DMS53 treated with DMSO at 0.1 percent for 48 hours (cell line): Measurements from ENCODE around the gene NAGS.
A peak's percentile ranks its signal among the peaks of the same experiment; 100 is the strongest.
"Not testable (repeated sequence)": the region's sequence is repeated elsewhere in the genome, so short reads cannot be mapped to it uniquely, and the experiment has no call there.

ENCODE experiments used
- DNase-seq: peaks from one replicate; lab custom pipeline; 2025; ENCODE audit not compliant: unreplicated experiment; lab: John Stamatoyannopoulos, UW

The NAGS gene

DNA sequence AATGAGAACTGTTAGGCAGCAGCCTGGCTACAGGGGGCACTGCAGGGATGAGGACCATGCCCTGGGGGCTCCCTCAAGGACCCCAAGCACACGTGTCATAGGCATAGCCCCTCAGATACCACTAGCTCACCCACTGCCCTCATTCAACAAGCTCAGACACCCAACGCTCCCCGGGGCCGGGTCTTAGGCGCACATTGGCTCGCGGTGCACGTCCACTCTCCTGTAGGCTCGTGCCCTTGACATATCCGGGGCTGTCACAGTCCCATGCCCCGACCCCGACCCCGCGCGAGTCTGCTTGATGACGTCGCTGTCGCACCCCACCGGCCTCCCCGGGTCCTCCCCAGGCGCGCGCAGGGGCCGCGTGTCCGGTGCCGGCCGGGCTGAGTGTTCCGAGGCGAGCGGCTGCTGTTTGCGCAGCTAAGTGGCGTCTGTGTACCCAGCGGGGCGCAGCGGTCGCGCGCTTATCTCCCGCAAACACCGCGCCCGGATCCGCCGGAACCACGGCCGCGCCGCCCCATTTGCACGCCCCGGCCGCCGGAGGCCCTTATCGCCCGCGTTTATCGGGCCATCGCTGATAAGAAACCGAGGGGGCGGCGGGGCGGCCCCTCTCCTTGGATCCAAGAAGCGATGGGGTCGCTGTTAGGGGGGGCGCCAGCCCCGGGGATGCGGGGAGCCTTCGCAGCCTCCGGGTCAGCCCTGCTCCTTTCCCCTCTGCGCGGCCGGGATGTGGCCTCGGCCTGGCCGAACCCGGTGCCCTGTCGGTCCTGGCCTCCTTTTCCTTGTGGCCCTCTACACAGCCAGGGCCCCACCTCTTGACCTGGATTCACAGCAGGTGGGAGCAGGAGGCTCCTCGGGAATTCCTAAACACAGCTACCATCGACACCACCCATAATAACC, 20.7 kb upstream of the NAGS start:
- peak; percentile 17 for DNase-seq

- no peak for DNase-seq
These were observed 19.9 kb upstream of the NAGS start for GRCh38 chr17:43984521-43984920.

DNA sequence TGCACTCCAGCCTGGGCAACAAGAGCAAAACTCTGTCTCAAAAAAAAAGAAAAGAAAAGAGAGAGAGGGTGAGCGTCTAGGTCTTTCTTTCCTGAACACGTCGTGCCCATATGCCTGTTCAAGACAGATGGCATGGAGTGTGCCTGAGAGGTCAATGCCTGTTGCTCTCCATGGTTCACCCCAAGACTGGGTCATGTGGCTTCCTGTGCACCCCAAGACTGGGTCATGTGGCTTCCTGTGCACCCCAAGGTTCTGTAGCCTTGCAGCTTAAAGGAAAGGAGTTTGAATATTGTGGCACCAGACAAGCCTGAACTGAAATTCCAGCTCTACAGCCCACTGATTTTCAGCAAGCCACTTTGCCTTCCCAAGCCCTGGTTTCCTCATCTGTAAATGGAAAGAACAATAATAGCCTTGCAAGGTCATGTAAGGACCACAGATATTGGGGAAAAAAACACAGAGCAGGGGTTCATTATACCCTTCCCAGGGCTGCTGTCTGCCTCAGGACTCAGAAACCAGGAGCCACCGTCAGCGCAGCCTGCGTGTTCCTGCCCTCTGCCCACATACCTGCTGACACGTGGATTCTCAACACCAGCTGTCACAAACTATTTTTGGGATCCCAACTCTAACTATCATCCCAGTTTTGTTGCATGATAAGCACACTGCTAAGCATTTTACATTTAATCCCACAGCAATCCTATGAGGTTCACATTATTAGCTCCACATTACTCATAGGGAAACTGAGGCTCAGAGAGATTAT, 18.0 kb upstream of the NAGS start:
- no peak for DNase-seq

GRCh38 chr17:43987131-43988021, 17.0 kb upstream of the NAGS start:
- no peak for DNase-seq

DNA sequence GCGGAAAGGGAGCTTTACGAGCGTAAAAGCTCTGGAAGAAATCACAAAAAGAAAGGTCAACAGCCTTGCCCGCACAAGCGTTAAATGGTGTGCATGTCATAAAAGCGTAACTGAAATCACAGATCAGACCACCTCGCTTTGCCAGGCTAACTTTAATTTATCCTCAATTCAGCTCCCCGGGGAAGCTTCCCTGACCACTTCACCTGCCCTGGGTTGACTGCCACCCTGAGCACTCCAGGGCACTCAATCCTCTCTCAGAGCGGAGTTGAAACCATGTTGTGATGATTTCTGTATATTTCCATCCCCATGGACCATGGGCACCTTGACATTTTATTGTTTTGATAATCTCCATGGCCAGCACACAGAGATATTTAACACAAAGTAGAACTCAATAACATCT, 16.1 kb upstream of the NAGS start:
- DNase-seq = no peak

- DNase-seq = no peak
These were observed 11.8 kb upstream of the NAGS start for GRCh38 chr17:43992641-43993040.

DNA sequence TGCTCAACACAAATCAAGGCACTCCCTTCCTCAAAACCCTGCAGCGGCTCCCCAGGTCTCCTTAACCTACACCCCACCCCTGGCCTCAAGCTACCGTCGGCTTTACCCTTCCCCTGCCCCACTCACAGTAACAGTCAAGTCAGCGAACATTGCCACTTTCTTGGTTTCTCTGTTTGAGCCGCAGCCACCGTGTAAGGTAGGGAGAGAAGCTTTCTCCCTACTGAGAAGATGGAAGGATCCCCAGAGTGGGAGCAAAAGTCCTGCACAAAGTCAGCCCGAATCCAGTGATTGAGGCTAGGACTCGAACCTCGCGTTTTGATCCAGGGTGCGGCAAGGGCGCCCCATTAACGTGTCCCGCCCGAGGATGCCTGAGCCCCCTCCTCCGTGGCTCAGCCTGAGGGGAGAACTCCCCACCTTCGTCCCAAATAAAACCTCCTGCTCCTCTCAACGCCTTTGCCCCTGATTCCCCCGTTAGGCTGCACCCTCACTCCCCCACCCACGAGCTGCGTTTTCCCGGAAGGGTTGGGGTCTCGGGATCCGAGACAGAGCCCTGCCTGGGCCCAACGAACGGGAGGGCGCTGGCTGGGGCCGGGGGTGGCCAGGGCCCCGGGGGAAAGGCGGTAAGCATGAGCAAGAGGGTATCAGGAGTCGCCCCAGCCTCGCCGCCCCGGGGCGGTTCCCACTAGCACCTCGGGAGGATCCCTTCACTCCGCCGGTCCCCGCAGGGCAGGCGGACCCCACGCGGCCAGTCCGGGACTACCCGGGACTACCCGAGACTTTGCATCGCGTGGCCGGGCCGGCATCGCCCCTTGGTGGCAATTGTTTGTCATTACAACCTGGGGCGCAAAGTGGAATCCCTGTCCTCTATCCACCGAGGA, 9.9 kb upstream of the NAGS start:
- peak; percentile 53 for DNase-seq

GRCh38 chr17:43995150-43995471, 9.3 kb upstream of the NAGS start:
- DNase-seq = no peak

- not testable (repeated sequence) for DNase-seq
These were observed 7.2 kb upstream of the NAGS start for GRCh38 chr17:43997180-43997579.

DNA sequence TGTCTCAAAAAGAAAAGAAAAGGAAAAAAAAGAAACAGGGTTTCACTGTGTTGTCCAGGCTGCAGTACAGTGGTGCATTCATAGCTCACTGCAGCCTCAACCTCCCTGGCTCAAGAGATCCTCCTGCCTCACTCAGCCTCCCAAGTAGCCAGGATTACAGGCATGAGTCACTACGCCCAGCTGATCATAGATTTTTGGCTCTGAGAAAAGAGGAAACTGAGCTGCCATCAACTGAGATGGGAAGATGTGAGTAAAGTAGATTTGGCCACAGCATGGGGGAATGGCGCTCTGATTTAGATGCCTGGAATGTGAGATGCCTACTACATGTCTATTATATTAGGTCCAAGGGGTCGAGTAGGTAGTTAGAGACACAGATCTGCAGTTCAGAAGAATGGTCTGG, 5.9 kb upstream of the NAGS start:
- DNase-seq = no peak

GRCh38 chr17:43999024-43999423, 5.4 kb upstream of the NAGS start:
- DNase-seq = no peak

DNA sequence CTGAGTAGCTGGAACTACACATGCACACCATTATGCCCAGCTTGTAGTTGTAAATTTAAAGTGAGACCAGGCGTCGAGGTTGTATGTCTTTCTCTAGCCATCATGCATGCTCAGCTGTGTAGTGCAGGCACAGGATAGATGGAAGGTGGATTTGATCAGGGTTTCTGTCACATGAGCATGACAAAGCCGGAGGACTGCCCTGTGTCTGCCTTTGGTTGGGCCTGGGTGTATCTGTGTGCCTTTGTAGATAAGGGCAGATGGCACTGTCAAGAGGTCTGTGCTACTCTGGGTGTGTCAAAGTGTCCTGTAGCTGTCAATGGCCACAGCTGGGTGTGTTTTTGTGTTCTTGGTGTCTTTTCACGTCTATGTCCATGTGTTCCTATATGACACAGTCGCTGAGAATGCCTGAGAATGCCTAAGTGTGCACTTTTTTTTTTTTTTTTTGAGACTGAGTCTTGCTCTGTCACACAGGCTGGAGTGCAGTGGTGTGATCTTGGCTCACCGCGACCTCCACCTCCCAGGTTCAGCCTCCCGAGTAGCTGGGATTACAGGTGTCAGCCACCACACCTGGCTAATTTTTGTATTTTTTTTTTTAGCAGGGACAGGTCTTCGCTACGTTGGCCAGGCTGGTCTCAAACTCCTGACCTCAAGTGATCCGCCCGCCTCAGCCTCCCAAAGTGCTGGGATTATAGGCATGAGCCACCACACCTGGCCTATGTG, 4.1 kb upstream of the NAGS start:
- no peak for DNase-seq

DNA sequence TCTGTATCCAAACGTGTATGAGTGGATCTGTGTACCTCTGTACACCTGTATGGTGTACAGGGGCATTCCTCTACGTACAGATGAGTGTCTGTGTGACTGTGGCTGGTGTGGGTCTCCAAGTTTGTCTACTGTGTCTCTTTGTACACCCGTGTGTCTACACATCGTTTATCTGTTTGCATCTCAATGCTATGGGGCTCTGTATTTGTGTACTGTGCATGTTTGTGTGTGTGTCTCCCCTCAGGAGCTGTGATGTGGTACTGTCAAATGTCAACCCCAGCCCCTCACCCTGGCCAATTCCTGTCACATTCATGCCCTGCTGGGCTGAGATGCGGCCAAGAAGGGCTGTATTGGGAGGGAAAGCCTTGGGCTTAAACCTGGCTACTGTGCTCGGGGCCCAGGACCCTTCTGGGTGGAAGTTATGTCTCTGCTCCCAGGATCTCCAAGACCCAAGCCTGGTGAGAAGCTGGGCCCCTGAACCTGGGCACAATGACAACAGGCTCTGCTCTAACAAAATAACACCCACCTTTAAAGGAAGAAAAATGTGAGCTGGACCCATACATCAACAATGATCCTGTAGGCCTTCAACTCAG, 3.5 kb upstream of the NAGS start:
- DNase-seq = no peak

GRCh38 chr17:44001461-44001920, 2.9 kb upstream of the NAGS start:
- DNase-seq = no peak

DNA sequence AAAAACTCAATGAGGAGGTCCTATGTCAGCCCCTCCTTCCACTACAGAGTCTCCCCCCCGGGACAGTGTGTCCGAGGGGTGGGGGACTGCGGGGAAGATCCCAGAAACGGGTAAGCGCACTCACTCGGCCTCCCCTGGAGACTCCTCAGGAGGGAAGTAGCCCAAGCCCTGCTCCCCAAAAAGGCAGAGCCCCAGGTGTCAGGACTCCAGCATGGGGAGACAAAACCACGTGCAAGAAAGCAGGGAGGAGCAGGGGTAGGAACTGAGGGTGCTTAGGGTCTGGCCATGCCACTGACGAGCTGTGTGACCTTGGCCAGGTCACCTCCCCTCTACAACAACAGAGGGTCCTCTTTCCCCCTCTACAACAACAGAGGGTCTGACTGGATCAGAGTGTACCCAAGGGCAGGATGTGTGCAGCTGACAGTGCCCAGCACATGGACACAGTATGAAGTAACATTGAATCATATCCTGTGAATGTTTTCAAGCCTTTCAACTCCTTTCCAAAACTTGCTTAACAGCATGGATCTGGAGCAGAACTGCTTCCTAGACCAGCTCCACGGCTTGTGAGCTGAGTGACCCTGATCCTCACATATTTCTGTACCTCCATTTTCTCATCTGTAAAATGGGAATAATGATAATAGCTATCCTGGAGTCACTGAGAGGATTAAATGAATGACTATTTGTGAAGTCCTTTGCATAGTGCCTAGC, 2.1 kb upstream of the NAGS start:
- DNase-seq = no peak

- peak; percentile 55 for DNase-seq
These were observed 522 bp downstream of the NAGS start for GRCh38 chr17:44004761-44005526.

DNA sequence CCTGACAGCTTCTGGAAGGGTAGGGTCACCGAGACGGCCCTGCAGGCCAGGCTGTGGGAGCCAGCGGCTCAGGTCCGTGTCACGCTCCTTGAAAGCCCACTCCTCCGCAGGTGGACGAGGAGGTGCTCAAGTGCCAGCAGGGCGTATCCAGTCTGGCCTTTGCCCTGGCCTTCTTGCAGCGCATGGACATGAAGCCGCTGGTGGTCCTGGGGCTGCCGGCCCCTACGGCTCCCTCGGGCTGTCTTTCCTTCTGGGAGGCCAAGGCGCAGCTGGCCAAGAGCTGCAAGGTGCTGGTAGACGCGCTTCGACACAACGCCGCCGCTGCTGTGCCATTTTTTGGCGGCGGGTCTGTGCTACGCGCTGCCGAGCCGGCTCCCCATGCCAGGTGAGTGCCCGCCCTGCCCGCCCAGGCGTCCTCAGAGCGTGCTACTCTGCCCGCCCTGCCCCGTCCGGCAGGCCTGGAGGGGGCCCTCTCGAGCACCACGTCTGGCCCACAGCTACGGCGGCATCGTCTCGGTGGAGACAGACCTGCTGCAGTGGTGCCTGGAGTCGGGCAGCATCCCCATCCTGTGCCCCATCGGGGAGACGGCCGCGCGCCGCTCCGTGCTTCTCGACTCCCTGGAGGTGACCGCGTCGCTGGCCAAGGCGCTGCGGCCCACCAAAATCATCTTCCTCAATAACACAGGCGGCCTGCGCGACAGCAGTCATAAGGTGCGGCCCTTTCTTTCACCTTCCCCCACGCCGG, 1.3 kb downstream of the NAGS start:
- peak; percentile 79 for DNase-seq
